Fibroblast of skin of abdomen (primary cell): Measurements from ENCODE around the gene ALDH3B1.

Source experiments
- DNase-seq: peaks from one replicate; pipeline ENCODE4 v3.0.0-alpha.2; 2013

Gene ALDH3B1

GRCh38 chr11:68074584-68075352 is 64.6 kb downstream of the ALDH3B1 start:
- DNase-seq: no peak

GRCh38 chr11:68076371-68077042 is 66.4 kb downstream of the ALDH3B1 start:
- DNase-seq: no peak

- DNase-seq: no peak
Measured at GRCh38 chr11:68077617-68078582, 67.8 kb downstream of the ALDH3B1 start.
